Activated CD4-positive, alpha-beta T cell treated with anti-CD3 and anti-CD28 coated beads, Interleukin-2, amount 50 U/mL, for 16 hours (primary cell): Measurements from ENCODE around the gene ABR.
"Not testable (repeated sequence)": the region's sequence is repeated elsewhere in the genome, so short reads cannot be mapped to it uniquely, and the experiment has no call there.

Source experiments
- DNase-seq: peaks from one replicate; pipeline ENCODE4 v3.0.0-alpha.2; 2020

Gene ABR

DNA sequence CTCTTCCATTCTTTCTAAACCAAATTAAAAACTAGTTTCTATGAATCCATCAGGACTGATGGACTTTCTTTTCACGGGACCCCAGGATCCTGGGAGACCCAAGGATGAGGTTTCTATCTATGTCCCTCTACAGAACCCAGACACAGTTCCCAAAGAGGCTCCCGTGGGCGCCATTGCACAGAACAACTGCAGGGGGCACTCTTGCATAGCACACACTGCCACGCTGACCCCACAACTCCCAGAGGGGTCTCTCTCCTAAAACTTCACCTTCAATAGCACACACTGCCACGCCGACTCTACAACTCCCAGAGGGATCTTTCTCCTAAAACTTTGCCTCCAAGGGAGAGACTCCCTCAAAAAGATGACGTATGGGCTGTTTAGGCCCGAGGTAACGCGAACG lies 9.0 kb downstream of the ABR start:
- DNase-seq, result no peak

DNA sequence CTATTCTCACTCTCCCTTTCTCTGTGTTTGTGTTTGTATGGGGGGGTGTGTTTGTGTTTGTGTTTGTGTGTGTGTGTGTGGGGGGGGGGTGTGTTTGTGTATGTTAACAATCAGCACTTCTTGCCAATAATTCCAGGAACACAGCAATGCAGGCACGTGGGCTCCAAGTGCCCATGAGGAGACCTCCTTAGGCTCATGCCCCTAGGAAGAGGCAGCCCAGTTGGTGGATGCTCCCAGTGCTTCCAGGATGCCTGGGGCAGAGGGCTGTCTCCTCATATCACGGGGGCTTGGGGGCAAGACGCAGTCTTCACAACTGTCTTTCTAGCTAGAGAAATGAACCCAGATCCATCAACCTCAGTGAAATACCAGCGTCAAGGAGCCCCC lies 9.9 kb downstream of the ABR start:
- no peak for DNase-seq

DNA sequence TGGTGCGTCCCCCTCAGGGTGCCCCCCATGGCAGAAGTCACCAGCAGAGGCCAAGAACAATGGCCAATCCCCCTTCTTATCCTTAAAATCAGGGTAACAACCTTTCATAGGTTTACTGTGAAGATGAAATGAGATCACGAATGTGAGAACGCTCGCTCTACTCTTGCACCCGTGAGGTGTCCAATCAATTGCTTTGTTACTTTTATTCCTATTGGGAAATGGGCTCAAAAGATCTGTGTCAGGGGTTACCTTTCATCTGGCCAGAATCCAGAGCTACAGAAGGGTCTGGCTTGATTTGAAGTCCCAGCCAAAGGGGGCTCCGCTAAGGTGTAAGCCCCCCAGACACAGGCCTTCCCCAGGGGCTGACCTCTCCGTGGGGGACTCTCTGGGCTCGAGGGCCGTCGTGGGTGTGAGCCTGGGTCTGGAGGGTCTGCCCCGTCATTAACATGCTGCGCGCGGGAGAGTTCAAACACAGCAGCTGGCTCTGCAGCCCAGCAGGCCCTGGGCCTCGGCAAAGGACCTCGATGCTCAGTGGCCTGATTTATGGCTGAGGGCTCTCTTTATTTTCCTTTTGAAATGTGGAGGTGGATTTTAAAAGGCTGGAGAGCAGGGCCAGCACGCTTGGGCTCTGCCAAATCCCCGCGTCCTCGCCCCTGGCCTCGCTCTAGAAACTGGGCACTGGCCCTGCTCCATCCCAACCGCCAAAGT lies 10.4 kb downstream of the ABR start:
- DNase-seq, result no peak

DNA sequence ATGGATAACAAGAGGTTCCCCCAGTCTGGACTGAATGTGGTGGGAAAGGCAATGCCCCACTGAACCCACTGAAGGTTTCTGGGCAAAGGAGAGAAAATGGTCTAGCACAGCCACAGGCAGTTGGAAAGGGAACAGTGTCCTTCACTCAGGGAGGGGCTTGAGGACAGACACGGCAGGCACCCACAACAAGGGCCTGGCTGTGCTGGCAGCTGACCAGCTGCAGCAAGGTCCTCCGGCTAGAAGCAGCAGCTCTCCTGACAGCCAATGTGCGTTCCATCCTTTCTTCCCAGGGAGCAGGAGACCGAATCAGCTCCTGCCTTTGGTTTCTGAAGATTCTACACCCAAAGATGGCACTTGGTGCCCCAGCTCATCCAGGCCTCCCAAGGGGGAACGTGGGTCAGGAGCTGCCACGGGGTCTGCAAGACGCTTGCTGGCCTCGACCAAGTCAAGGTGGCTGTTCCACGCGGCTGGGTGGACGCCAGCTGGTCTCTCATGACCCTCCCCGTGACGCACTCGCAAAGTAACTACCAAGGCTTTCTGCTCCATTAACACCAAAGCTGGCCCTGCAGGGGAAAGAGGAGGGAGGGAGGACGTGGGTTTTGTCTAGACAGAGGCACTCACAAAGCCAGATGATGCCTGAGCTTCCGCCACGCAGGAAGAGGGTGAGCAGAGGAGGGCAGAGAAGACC lies 11.1 kb downstream of the ABR start:
- DNase-seq, result no peak

DNA sequence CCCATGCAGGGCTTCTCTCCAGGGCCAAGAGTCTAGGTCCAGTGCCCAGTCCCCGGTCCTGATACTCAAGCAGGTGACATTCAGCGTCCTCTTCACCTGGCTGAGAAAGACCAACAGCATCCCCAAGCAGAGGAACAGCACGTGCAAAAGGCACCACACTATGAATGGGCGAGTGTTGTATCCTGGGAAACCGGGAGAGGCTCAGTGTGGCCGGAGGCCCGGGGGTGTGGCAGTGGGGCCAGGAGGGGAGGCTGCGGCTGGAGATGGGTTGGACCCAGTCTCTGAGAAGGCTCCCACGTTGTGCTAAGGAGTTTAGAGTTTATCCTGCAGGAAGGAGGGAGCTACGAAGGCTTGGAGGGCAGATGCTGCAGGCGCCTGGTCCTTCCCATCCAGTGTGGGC lies 13.5 kb downstream of the ABR start:
- DNase-seq, result no peak

DNA sequence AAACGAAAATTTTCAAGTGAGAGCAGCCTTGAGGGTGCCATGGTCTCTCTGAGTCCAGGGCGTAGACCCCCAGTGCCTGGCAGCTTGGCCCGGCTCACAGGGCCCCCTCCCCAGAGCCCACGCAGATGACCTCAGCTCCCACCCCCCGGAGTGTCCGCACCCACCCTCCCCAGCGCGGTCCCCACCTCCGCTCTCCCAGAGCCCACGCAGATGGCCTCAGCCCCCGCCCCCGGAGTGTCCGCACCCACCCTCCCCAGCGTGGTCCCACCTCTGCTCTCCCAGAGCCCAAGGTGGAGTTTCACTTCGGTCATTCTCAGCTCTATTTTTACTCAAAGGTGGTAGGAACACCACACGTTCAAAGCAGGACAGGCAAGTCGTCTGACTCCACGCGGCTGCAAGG lies 13.9 kb downstream of the ABR start:
- no peak for DNase-seq

DNA sequence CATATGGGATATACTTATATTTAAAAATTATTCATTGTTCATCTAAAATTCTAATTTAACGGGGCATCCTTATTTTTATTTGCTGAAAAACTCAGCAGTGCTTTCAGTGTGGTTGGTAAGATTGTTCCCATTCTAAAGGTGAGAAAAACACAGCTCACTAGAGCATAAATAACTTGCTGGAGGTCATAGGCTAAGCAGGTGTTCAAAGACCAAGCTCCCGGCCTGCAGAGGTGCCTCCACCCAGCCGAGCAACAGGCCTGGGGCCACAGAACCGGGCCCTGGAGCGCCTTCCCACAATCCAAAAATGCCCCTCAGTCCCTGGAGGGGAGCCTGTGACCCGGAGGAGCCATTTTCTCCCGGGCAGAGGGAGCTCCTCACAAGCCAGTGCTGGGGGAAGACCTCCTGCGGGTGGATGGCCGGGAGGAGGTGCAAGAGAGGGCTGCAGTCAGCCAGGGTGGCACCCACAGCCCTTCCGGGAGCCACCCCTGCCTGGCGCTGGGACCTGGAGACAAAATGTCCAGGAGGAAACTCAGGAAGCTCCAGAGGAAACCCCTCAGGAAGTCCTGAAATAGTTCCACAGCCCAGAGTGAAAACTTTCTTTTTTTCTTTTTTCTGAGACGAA lies 14.7 kb downstream of the ABR start:
- no peak for DNase-seq

DNA sequence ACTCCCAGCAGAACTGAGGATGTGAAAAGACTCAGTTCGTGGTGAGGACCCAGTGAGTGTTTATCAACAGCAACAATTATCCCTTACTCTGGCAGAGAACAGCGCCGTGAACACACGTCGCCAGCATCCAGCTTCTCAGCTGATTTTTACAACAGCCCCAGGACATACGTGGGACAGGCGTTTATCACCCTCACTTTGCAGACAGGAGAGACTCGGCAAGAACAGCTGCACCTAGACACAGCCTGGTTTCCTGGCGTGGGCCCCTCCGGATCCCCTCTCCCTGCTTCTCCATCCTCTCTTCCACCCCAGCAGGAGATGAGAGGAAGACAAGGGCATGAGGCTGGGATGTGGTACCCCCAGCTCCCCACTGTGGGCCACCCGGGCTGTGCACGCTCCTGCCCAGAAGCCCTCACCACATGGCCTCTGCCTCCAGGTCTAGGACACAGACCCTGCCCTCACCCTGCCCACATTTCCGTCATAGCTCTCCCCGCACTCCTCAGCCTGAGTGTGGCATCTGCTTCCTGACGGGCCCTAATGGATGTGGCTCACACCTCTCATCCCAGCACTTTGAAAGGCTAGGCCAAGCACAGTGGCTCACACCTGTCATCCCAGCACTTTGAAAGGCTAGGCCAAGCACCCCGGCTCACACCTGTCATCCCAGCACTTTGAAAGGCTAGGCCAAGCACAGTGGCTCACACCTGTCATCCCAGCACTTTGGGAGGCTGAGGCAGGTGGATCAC lies 17.5 kb downstream of the ABR start:
- DNase-seq, result no peak

DNA sequence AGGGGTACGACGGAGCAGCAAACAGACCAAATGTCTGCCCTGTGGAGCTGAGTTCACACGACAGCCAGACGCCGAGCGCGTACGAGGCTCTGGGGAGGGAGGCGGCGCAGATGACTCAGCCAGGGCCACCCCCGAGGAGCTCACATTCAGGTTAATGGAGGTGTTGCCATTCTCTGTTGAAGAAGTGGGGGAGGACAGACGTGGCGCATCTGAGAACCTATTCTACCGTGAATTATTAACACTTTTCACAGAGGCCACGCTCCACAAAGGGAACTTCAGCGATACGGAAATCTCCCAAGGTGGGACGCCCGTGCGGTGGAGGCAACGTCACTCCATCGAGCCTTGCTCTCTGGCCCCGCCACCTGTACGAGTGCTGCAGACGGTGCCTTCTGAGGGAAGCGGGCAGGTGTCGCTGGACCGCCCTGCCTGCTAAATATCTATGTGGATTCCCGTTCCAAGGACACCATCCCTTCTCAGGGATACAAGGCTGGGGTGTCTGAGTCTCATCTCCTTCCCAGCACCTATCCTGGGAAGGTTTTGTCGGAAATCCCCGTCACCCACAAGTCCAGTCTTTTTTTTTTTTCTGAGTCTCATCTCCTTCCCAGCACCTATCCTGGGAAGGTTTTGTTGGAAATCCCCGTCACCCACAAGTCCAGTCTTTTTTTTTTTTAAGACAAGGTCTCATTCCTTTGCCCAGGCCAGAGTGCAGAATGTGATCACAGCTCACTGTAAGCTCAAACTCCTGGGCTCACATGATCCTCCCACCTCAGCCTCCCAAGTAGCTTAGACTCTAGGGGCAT lies 19.0 kb downstream of the ABR start:
- no peak for DNase-seq

DNA sequence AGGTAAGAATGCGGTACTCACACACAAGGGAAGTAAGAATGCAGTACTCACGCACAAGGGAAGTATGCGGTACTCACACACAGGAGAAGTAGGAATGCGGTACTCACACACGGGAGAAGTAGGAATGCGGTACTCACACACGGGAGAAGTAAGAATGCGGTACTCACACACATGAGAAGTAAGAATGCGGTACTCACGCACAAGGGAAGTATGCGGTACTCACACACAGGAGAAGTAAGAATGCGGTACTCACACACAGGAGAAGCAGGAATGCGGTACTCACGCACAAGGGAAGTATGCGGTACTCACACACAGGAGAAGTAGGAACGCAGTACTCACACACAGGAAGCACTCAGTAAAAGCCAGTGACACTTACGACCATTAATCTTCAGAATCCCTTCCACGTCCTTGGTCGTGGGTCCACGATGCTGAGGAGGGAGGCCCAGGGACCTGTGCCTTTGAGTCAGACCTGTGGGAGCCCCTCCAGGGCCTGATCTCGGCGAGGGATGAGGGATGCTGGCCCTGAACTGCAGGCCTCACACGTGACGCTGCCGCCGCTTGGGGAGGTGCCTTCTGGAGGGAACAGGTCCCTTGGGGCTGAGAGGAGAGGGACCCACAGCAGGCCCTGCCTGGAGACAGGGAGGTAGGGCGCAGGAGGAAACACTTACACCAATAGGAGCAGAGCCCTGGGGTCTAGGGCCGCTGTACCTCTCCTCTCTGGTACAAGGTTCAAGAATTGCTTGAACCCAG lies 20.2 kb downstream of the ABR start:
- no peak for DNase-seq

DNA sequence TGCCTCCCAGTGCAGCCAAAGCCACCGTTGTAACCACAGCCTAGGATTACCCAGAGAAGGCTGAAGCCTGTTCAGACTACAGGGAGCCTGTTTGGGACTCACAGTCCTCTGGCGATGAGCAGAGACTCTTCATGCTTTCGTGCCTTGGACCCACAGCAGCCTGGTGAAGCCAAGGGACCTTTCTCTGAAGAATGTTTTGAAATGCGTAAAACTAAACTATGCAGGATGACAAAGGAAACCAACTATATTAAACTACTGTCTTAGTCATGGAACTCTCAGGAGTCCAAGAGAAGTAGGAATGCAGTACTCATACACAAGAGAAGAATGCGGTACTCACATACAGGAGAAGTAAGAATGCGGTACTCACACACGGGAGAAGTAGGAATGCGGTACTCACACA lies 20.9 kb downstream of the ABR start:
- DNase-seq, result no peak

DNA sequence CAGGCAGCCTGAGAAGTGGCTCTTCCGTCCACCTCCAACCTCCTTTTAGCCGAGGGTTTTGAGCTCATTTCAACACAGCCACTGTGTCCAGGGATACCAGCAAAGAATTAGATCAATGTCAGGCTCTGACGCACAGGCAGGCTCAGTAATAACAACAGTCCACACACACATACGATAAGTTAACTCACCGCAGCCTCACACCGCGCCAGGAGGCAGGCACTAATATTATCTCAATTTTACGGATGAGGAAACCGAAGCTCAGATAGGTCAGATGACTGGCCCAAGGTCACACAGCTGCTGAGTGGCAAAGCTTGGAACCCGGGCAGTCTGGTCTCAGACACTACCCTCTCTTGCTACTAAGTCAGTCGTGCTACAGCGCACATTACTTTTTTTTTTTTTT lies 22.9 kb downstream of the ABR start:
- DNase-seq, result no peak

DNA sequence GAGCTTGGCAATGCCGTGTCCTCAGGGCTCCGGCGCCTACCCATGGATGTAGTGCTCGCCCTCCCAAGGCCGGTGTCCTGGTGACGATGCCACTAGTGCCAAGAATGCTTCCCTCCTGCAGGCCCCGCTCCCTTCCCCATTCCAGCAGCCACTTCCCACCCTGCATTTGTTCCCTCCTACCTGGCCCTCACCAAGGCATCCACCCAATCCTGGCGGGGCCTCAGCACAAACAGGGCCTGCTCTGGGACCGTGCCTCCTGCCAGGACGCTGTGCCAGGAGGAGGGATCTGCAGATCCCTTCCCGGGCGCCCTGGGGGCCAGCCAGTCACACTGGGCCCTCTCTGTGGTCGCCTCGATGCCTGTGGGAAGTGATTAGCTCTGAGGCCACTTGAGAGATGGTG lies 25.1 kb downstream of the ABR start:
- DNase-seq, result no peak

DNA sequence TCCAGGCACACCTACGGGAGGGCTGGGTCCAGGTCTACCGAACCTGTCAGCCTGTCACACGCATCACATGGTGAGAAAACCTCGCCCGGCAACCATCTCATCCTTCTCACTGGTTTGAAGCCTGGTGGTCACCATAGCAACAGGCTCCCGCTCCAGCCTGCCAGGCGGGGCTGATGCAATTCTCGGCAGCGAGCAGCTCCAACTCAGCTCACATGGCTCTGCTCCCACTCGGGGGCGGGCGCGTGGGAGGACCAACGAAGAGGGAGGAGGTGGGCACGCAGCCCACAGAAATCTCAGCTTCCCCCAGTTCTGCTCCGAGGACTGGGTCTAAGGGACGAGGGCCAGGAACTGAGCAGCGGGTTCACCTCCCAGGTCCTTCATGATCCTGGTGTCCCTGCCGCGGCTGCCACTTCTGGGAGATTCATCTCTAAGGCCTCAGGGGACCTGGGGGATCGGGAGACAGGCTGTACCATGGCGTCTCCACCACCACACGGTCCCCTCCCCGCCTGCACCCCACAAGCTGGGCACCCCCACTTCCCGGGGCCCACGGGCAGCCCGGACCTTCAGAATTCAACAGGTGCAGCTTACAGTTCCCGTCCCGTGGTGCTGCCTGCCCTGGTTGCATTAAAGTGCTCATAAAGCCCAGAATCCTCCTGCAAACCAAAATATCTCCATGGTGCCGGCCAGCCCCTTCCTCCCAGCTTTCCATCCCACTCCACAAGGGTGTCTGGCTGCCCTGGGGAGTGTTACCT lies 25.8 kb downstream of the ABR start:
- no peak for DNase-seq

DNA sequence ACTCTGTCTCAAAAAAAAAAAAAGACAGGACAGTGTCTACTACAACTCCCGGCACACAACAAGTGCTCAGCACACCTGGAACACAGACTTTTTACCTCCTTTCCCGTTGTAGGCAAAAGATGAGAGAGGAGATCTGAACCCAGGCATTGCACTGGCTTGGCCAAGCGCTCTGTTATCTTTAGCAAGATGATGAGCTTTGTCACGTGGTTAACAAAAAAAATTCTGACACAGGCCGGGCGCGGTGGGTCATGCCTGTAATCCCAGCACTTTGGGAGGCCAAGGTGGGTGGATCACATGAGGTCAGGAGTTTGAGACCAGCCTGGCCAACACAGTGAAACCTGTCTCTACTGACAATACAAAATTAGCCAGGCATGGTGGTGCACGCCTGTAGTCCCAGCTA lies 27.2 kb downstream of the ABR start:
- DNase-seq, result not testable (repeated sequence)

DNA sequence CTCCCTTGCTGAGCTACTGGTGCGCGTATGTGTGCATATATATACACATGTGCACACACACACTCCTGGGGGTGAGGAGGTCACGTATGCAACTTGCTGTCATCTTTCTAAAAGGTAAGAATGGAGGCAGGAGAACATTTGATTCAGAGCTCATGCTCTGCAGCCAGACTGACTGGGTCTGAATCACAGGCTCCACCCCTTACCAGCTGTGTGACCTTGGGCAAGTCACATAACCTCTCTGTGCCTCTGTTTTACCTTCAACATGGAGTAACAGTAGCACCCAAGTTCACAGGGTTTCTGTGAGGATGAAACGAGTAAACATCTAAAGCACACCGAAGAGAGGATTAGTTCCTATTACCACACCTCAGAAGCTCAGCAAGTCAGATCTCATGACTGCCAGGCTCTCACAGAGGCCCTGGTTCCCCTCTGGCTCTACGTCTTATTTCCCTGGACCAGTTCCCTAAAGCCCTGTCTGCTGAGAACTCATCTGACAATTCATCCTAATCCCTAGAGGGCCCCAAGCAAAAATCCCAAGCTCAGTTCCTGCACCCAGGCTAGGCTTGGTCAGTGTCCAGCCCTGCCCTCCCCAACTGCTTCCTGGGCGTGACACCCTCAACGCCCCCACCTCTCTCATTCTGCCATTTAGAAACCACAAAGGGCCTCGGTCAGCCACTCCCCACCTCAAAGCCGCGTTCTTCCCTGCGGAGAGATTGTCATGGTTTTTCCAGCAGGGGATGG lies 28.7 kb downstream of the ABR start:
- no peak for DNase-seq

DNA sequence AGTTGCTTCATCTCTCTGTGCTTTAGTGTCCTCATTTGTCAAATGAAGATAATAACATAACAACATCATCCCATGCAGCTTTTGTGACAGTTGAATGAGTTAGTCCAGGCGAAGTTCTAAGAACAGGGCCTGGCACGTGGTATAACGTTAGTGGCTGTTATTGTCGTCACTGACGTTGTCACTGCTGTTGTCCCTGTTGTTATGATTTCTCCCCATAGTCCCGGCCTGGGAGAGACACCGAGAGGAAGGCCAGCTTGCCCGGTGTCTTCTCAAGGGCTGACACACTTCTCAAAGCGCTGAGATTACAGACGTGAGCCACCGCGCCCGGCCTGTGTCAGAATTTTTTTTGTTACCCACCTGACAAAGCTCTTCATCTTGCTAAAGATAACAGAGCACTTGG lies 29.9 kb downstream of the ABR start:
- no peak for DNase-seq

DNA sequence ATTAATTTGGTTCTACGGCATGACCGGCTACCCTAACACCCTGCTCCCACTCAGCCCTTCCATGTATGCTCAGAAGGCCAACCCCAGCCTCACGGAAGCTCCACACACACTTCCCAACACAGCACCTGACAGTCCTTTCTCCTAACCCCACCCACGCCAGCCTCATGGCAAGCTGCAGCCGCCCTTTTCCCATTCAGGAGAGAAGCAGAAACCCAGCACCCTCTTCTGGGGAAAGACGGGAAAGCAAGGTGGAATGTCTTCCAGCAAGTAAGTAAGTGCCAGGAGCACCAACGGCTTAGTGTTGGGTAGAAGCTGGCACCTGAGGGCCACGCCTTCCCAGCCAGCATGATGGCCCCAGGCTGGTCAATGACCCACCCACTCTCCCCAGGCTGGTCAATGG lies 32.1 kb downstream of the ABR start:
- no peak for DNase-seq

DNA sequence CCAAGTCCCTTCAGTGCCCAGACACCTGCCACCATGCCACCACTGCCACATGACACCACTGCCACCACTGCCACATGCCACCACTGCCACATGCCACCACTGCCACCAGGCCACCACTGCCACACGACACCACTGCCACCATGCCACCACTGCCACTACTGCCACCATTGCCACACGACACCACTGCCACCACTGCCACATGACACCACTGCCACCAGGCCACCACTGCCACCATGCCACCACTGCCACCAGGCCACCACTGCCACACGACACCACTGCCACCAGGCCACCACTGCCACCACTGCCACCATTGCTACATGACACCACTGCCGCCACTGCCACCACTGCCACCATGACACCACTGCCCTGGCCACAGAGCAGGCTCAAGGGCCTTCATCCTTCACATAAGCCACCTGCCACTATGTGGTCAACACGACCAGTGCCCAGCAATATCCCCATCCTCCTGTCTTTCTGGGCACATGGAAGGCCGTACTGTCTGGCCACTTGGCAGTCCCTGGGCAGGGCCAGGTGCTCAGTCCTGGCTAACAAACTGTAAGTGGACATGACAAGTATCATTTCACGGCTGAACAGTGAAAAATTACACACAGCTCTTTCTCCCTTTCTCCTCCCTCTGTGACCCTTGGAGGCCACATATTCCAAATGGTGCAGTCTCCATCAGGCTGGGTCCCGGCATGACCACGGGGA lies 33.1 kb downstream of the ABR start:
- no peak for DNase-seq
